GM11168 (cell line): ENCODE measurements around the gene ERCC2.

Source experiments
- in situ Hi-C: fragments of 300-500 bp; cut with MboI; formaldehyde crosslinking; loops from one replicate; pipeline ENCODE4 v1.12.0; 2022; ENCODE audit warnings: low sequenced_read_pairs; ENCODE audit not compliant: unreplicated experiment

Gene ERCC2

DNA sequence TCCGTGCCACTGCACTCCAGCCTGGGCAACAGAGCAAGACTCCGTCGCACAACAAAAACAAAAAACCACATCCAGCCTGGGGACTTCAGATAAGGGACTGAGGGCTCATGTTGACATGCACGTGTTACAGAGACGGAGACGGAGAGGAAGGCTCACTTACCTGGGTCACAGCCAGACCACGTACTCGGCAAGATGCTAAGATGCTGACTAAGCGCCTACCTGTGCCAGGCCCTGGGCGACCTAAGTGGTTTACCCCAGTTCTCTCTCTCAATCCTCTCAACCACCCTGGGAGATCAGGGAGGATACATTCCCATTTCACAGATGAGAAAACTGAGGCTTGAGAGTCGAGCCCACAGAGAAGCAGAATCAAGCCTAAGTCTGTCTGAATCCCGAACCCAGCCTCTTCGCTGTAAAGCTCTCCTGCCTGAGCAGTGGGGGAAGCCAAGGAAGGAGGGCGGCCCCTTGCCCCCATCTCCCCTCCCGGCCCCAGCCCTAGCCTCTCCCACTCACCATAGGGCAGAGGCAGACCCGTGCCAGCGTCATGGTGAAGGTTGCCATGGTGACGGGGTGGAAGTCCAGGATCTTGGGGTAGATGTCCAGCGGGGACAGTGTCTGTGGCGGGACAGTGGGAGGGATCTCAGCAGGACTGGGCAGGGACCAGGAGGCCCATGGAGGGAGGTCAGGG, 13.5 kb downstream of the ERCC2 start:
- in situ Hi-C loops, result no loop called here

DNA sequence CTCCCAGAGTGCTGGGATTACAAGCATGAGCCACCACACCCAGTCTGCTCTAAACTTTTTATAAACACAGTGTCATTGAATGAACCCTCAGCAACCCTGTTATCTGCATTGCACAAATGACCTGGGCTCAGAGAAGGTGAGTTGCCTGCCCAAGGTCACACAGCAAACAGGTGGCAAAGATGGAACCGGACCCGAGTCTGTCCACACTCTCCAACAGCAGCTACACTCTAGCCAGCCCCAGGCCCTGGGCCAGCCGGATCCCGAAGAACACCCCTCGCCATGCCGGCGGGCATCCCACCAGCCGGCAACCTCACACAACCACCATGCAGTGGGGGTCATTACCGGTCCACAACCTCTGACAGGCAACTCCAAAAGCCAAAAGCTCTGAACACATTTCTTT, 14.5 kb downstream of the ERCC2 start:
- in situ Hi-C loops, result no loop called here

DNA sequence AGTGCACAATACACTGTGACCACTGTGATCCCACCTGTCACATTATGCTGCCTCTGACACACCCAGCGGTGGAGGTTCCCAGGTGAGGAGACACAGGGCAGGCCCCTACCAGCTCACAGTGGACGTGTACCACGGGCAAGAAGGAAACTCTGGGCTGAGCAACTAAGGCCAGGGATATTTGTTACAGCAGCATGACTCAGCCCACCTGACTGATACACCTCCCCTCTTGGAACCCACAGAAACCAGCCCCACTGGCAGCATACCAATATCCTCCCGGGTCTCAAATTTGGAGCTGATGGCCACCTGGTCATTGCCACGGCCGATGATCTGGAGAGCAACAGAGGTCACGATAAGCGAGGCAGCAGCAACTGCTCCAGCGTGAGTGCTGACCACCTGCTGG, 15.0 kb downstream of the ERCC2 start:
- in situ Hi-C loops, result no loop called here

DNA sequence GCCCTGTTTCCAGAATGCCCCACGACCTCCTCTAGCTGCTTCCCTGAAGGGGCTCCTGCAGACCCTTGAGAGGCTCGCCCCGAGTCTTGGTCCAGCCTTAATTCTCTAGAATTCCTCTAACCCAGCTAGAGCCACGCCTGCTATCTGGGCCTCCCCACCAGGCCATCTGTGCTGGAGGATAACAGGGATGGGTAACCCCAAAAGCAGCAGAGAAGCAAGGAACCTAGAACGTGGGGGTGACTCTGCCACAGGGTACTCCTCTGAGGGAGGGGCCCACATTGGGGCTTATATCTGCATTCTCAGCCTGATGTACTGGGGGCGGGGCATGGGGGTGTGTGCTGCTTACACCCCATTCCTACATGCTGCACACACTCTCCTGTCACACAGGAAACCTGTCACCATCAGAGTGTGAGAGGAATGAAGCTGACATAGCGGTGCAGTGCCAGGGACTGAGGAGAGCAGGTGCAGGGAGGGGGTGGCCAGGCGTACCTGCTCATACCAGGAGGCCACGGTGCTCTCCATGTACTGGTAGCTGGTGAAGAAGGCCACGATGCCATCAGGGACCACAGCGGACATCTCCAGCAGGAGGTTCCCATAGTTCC, 16.0 kb downstream of the ERCC2 start:
- in situ Hi-C loops, result no loop called here

DNA sequence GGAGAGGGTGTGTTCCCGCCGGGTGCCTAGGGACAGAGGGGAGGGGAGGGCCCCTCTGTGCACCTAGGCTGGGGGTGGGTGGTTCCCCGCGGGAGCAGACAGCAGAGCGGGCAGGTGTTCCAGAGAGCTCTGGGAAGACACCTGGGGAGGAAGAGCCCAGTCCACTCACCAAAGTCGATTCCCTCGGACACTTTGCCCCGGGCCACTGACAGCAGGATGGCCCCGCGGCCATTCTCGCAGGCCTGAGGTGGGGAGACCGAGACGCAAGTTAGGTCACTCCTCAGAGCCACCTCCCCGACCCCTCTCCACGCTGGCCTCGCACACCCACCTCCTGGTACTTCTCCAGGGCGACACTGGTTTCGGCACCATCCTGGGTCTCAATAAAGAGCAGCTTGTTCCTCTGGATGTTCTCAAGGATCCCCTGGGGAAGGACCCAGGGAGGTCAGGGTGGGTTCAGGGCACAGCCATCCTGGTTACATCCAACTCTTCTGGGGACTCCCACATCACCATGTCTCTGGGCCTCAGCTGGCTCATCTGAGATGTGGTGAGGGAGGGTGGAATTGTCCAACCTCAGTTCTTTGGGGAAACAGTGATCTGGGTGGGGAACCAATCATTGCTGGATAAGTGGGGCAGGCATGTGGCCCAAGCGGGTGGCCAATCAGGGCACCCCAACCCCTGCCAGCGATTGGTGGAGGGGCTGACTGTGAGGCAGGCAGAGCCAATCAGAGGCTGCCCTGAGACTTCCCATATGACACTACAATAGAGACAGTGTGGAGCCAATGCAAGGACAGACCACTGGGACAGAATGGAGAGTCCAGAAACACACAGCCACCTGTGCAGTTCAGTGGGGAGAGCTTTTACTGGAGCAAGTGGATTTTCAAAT, 17.2 kb downstream of the ERCC2 start:
- in situ Hi-C loops, result no loop called here

DNA sequence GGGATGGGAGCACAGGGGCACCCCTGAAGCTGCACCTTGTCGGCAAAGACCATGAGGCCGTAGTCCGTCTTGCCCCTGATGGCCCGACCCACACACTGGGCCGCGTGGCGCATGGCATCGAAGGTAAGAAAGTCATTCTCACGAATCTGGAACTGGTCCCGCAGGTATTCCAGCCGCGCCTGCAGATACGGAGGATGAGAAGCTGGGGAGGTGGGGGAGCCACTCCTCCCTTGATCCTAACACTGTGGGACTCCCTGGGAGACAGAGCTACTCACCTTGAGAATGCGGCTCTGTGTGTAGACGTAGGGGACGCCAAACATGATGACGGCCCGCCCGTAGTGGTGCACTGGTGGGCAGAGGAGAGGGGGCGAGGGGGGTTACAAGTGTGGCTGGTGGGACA, 17.9 kb downstream of the ERCC2 start:
- in situ Hi-C loops, result no loop called here

DNA sequence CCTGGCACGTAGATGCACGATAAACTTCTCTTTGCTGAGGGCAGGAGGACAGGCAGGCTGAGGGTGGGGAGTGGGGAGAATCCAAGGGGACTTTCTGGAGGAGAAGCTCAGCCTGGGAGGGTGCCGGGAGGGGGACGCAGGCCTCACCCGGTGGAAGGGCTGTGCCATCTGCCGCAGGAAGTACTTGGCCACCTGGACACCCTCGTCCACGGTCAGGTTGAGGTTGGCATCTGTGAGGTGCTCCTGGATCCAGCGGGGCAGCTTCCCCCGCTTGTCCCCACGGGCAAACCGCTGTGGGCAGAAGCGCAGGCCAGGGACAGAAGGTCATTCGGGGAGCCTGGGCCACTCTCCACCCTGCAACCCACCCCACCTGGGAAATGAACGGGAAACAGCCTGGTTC, 18.3 kb downstream of the ERCC2 start:
- in situ Hi-C loops, result no loop called here

DNA sequence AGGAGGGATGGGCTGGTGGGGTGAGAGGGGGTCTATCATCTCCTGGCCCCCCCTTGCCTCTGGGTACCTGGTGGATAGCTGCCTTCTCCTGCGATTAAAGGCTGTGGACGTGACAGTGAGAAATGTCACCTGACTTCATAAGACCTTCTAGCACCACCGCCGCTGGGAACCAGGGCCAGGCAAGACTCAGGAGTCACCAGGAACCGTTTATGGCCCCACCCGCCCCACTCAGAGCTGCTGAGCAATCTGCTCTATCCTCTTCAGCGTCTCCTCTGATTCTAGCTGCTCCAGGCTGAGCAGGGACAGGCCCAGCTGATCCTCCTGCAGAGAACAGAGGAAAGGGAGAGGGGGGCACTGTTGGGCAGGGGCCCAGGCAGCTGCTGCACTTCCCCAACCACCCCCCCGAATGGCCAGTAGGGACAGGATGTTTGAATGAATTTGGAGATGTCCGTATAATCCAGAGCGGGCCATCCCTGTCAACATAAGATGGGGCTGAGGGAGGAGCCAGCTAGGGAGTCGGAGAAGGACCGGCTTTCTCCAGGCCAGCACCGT, 18.9 kb downstream of the ERCC2 start:
- in situ Hi-C loops, result no loop called here

DNA sequence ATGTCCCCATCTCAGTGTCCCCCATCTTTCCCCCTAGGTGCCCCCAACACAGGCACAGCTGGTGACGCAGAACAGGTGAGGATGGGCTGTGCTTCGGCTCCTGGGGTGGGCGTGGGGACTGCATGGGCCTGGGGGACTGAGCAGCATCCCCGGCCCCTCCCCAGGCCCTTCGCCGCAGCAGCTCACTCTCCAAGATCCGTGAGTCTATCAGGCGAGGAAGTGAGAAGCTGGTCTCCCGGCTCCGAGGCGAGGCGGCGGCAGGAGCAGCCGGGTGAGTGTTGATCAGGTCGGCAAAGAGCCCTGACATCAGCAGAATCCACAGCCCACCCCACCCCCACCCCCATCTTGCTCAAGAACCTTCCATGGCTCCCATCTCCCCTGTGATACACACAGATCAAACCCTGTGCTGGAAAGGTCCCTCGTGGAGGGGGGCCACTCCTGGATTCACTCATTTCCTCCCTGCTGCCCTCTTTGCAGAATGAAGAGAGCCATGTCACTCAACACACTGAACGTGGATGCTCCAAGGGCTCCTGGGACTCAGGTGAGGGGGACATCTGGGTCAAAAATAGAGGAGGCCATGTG, 19.8 kb downstream of the ERCC2 start:
- in situ Hi-C loops, result no loop called here

DNA sequence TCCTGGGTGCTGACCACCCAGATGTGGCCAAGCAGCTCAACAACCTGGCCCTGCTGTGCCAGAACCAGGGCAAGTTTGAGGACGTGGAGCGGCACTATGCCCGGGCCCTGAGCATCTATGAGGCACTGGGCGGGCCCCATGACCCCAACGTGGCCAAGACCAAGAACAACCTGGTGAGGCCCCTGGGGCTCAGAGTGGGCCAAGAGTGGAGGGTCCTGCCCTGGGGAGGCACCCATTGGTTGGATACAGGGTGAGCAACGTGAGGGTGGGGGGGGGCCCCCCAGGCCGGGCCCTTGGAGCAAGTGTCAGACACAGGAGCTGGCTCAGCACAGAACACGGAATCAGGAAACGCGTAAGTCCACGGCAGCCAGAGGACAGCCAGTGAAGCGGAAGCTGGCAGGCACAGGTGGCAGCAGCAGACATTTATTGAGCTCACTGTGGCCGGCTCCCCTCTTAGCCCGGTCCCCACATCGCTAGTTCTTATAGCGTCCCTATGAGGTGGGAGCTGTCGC, 20.9 kb downstream of the ERCC2 start:
- in situ Hi-C loops, result no loop called here

DNA sequence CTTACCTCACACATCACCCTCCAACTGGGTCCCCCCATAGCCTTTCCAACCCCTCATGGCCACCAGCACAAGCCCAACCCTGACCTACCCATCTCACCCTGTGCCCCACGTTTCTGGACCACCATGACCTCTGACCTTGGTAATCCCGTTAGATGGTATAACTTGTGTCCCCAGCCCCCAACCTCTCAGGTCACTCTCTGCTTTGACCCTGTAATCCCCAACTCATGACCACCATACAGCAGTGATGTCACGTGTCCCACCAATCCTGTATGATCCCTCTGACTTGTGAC, 21.3 kb downstream of the ERCC2 start:
- in situ Hi-C loops, result no loop called here

DNA sequence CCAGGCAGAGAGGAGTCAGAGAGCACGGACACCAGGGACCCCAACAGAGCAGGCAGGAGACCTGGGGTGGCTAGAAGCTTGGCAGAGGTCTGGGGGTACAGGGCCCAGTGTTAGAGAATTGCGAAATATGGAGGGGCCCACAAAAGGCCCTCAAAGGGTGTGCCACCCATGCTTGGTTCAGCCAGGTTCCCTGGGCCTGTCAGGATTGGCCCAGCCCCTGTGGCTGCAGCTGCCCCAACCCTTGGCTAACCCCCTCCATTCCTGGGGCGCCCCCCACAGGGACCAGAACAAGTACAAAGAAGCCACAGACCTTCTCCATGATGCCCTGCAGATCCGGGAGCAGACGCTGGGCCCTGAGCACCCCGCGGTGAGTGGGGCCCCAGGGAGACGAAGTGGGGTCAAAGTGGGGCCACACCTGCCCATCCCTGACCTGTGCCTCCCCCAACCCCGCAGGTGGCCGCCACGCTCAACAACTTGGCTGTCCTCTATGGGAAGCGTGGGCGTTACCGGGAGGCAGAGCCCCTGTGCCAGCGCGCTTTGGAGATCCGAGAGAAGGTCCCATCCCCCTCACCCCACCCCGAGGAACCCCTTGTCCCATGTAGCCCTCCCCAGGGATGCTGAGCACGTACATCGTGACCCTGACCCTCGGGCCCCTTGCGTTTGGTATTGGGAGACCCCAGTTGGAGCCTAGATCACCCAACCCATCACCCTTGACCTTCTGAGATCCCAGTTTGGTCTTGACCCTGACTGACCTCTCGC, 21.8 kb downstream of the ERCC2 start:
- in situ Hi-C loops, result no loop called here

DNA sequence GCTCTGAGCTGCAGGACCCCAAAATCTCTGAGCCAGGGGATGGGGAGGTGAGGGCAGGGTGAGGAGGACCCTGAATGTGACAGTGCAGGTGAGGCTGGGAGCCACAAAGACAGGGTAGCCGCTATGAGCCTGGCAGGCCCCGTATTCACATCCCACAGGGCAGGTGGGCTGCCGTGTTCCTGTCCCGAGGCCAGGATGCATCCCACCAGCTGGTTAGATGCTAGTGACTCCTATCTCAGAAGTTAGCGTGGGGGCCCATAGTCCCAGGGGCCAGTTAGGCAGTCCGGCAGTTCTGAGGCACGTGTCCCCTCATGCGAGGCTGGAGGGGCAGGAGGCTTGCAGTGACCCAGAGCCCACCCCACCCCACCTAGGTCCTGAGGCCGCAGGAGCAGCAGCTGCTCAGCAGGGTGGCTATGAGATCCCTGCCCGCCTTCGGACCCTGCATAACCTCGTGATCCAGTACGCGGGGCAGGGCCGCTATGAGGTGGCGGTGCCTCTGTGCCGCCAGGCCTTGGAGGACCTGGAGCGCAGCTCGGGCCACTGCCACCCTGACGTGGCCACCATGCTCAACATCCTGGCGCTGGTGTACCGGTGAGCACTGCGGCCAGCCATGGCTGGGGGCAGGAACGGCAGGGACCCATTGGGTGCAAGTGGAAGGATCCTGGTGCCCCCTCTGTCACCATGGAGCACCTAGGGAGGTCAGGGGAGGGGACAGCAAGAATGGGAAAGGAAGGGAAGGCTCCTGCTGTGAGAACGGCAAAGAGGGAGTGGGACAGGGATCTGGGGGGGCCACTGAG, 22.6 kb downstream of the ERCC2 start:
- in situ Hi-C loops, result no loop called here

DNA sequence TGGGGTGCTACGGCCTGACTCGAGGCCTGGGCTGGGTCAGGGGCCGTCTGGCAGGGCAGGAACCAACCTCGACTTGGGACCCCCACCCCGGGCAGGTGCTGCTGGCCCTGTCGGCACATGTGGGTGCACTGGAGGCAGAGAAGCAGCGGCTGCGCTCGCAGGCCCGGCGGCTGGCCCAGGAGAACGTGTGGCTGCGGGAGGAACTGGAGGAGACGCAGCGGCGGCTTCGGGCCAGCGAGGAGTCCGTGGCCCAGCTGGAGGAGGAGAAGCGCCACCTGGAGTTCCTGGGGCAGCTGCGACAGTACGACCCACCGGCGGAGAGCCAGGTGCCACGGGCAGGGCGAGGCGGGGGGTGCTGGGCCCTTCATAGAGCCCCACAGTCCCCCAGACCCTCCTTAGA, 23.9 kb downstream of the ERCC2 start:
- in situ Hi-C loops, result no loop called here

DNA sequence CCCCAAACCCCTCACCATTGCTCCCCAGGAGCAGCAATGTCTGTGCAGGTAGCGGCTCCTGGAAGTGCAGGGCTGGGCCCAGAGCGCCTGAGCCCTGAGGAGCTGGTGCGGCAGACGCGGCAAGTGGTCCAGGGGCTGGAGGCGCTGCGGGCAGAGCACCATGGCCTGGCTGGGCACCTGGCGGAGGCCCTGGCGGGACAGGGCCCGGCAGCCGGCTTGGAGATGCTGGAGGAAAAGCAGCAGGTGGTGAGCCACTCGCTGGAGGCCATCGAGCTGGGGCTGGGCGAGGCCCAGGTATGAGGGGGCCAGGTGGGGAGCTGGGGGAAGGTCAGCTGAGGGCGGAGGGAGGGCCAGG, 24.9 kb downstream of the ERCC2 start:
- in situ Hi-C loops, result no loop called here

DNA sequence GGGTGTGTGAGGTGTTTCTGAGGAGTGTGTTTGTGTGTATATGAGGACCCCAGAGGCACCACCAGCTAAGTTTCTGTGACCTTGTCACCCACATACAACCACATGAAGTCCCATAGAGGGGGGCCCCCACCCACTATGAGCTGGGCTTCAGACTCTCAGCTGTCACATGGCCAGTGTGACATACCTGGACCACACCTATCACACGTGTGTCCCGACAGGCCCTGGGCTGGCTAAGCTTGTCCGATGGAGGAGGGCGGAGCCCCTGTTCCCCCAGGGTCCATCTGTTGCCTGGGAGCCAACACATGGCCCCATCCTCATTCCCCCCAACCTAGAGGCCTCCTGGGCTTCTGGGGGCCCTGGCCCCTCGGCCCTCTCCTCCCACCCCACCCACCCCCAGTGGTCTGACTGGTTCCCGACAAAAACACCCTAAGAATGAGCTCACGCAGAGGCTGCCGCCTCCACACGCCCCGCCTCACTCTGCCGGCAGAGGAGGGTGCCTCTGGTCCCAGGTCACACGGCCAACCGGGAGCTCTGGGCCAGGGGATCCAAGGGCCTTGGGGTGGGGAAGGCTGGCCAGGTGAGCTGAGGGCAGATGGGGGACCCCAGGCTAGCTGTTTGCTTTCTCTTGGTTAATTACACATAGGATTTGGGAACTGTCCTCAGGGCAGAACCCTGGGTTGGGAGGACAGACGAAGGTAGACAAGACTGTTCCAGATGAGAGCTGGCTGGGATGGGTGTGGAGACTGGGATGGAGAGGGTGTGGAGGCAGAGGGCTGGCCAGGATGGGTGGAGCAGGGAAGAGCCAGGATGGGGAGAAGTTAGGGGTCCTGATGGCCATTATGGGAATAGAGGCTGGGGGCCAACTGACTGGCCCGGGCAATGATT, 25.5 kb downstream of the ERCC2 start:
- in situ Hi-C loops, result no loop called here

DNA sequence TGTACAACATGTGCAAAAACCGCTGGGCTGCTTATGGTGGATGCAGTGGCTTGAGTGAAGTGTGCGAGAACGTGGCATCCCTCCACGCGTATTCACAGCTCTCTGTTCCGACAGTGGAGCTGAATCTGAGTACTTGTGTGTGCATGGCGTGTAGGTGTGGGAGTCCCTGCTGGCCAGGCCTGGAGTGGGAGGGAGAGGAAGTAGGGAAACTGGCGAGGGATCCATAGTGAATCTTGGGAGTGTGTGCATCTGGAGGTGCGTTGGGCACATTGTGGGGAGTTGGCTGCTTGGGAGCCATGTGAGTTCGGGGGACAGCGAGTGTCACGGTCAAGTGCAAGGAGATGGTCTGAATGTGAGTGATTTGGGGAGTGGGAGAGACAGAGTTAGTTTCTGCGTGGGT, 27.5 kb downstream of the ERCC2 start:
- in situ Hi-C loops, result no loop called here

DNA sequence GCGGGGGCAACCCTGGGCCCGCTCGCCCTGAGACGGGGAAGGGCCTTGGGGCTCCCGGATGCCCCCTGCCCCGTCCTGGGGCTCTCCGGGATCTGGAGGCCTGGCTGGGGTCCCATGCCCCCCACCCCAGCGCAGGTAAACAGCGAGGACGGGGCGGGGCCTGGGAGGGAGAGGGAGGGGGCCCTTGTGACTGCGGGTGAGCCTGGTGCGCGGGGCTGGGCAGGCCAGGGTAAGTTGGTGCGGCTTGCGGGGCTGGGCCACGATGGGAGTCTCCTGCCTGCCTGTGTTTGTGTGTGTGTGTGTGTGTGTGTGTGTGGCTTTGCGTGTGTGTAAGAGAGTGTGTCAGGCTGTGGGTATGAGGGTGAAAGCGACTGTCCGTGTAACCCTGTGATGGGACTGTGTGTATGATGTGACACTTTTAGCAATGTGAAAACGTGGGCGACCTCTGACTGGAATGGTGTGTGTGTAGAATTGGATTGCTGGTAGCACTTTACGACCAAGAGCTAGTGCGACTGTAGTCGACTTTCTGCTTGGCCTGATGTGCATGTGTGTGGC, 29.4 kb downstream of the ERCC2 start:
- in situ Hi-C loops, result no loop called here
